ENCODE data around the gene RAB11A. TPM values are rescaled to one million over a fixed set of nuclear protein-coding genes. Genes with fewer than 3 reads are reported as not detected.

The RAB11A gene
- total RNA-seq, 2 donors from 2014 or later: 178 to 223 TPM

DNA sequence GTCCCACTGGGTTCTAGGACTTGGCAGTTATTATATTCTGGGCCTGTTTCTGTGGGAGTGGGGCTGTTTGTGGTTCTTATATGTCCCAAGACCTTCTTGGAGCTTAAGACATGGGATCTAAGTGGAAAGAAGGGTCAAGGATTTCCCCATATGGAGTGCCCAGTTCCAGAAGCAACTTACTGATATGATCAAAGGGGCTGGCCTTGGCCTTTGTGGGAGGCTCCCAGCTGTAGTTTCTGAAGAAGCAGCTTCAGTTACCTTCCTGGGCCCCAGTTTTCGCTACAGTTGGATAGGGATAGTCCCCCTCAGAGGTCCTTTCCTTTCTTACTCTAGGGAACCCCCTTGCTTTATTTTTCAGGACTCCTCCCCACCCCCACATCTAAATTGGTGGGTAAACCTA lies 56.0 kb downstream of the RAB11A start:
- Histone ChIP-seq H3K4me3 (no peak overlapping the region), H3K36me3 (no peaks in the 10 kb centered on the region), H3K9me3 (no peaks in the 10 kb centered on the region), H3K27me3 (replicated peaks; ENCODE audit: insufficient read depth) (no peaks in the 10 kb centered on the region), H3K27ac (no peak overlapping the region), H3K4me1 (replicated peaks) (no peaks in the 10 kb centered on the region)
- TF ChIP-seq, protein P1, sequence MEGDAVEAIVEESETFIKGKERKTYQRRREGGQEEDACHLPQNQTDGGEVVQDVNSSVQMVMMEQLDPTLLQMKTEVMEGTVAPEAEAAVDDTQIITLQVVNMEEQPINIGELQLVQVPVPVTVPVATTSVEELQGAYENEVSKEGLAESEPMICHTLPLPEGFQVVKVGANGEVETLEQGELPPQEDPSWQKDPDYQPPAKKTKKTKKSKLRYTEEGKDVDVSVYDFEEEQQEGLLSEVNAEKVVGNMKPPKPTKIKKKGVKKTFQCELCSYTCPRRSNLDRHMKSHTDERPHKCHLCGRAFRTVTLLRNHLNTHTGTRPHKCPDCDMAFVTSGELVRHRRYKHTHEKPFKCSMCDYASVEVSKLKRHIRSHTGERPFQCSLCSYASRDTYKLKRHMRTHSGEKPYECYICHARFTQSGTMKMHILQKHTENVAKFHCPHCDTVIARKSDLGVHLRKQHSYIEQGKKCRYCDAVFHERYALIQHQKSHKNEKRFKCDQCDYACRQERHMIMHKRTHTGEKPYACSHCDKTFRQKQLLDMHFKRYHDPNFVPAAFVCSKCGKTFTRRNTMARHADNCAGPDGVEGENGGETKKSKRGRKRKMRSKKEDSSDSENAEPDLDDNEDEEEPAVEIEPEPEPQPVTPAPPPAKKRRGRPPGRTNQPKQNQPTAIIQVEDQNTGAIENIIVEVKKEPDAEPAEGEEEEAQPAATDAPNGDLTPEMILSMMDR (IDR thresholded peaks at IDR 0.05): no peak
- TF ChIP-seq POLR2A (IDR thresholded peaks at IDR 0.05) (no peak), POLR2AphosphoS5 (IDR thresholded peaks at IDR 0.05) (no peak)
- no peak for DNase-seq (ENCODE audit: low spot score)
- intact Hi-C loops (cut with DNase I): no loop called here
- 76% methylated on average over 1 of the region's 1 CpG for WGBS

DNA sequence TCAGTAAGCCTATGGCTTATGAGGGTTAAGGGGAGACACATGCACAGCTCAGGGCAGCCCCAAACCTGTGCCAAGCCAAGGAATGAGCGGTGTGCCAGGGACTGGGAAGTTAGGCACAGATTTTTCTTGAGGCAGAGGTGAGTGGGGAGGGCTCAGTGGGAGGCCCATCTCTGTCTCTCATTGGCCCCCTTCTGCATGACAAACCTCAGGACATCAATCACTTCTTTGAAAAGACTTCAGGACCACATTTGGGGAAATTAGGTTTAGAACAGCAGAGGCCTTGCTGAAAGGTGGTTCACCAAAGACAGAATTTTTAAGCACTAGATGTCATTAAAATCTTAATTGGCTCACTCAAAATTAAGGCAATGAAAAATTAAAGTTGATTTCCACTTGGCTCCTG lies 57.2 kb downstream of the RAB11A start:
- TF ChIP-seq POLR2AphosphoS5 (IDR thresholded peaks at IDR 0.05): no peak
- TF ChIP-seq POLR2A (IDR thresholded peaks at IDR 0.05): no peak
- TF ChIP-seq, protein P1 (IDR thresholded peaks at IDR 0.05): no peak

DNA sequence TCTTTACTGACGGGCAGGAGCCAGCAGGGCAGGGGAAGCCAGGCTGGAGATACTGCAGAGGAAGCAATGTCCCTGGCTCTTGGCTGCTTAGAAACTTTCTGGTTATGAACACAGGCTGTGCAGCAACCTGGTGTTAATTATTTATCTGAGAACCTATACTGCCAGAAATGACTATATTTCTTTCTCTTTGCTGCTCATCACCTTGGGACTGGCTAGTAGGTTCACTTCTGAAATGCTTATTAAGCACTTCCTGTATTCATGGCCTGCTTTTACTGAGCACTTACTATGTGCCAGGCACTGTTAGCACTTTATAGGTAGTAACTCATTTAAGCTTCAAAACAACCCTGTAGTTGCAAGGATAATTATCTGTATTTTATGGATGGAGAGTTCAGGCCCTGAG lies 57.6 kb downstream of the RAB11A start:
- no peak for DNase-seq (ENCODE audit: low spot score)
- H3K4me3 ChIP-seq: no peak overlapping the region
- H3K27me3 ChIP-seq (replicated peaks; ENCODE audit: insufficient read depth): no peaks in the 10 kb centered on the region
- no peaks in the 10 kb centered on the region for H3K4me1 ChIP-seq (replicated peaks)
- 96% methylated on average over 1 of the region's 1 CpG for whole genome bisulfite sequencing
- H3K27ac ChIP-seq: no peak overlapping the region
- no peaks in the 10 kb centered on the region for H3K9me3 ChIP-seq
- no peaks in the 10 kb centered on the region for H3K36me3 ChIP-seq
- TF ChIP-seq, protein P1 (IDR thresholded peaks at IDR 0.05): no peak
- no peak for TF ChIP-seq POLR2AphosphoS5 (IDR thresholded peaks at IDR 0.05)
- TF ChIP-seq POLR2A (IDR thresholded peaks at IDR 0.05): no peak
- intact Hi-C loops (cut with DNase I): no loop called here

More for the DNA sequence above, 57.2 kb downstream of the RAB11A start:
- H3K9me3 ChIP-seq: no peaks in the 10 kb centered on the region
- no peaks in the 10 kb centered on the region for H3K36me3 ChIP-seq
- H3K4me1 ChIP-seq (replicated peaks): no peaks in the 10 kb centered on the region
- H3K27me3 ChIP-seq (replicated peaks; ENCODE audit: insufficient read depth): no peaks in the 10 kb centered on the region
- DNase-seq (ENCODE audit: low spot score): no peak
- WGBS: 96% methylated on average over 1 of the region's 1 CpG
- H3K27ac ChIP-seq: no peak overlapping the region
- no peak overlapping the region for H3K4me3 ChIP-seq
- intact Hi-C loops (cut with DNase I): no loop called here

DNA sequence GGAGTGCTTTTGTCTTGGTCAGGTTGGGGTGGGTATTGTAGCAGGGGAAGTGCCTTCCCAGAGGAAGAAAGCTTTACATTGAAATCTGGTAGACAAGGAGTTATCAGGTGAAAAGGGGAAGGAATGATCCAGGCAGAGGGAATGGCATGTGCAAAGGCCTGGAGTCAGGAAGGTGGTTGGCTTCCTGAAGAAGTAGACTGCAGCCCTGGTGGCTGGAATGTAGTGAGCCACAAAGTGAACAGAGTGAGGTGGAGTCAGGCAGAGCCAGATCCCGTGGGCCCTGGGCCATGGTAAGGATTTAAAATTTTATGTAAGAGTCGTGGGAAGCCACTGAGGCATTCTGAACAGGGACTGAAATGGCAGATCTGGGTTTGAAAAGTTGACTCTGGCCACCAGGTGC lies 58.3 kb downstream of the RAB11A start:
- no peak for TF ChIP-seq POLR2AphosphoS5 (IDR thresholded peaks at IDR 0.05)
- no peak for TF ChIP-seq POLR2A (IDR thresholded peaks at IDR 0.05)
- TF ChIP-seq, protein P1 (IDR thresholded peaks at IDR 0.05): no peak
- Histone ChIP-seq H3K27me3 (replicated peaks; ENCODE audit: insufficient read depth) (no peaks in the 10 kb centered on the region), H3K9me3 (no peaks in the 10 kb centered on the region), H3K4me1 (replicated peaks) (no peaks in the 10 kb centered on the region), H3K27ac (no peak overlapping the region), H3K36me3 (no peaks in the 10 kb centered on the region), H3K4me3 (no peak overlapping the region)
- WGBS: 51% methylated on average over 2 of the region's 2 CpGs
- intact Hi-C loops (cut with DNase I): no loop called here
- DNase-seq (ENCODE audit: low spot score): no peak

DNA sequence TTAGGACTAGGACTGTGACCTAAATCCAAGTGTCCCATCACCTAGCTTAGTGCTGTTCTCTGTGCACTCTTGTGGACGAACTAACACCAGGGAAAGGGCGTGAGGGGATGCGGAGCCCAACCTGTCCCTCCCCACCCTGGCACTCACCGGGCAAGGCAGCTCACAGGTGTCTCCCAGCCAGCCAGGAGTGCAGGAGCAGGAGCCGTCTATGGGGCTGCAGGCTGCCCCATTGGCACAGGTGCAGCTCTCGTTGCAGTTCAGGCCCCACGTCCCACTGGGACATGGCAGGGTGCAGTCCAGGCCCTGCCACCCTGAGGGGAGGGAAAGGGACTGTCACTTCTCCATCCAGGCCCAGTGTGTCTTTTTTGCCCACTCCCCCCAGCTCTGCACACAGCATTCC lies 60.3 kb downstream of the RAB11A start:
- intact Hi-C loops (cut with DNase I): no loop called here
- TF ChIP-seq POLR2A (IDR thresholded peaks at IDR 0.05): no peak
- TF ChIP-seq, protein P1 (IDR thresholded peaks at IDR 0.05): no peak
- no peak for TF ChIP-seq POLR2AphosphoS5 (IDR thresholded peaks at IDR 0.05)
- Histone ChIP-seq H3K4me3 (no peak overlapping the region), H3K9me3 (no peaks in the 10 kb centered on the region), H3K36me3 (no peaks in the 10 kb centered on the region), H3K4me1 (replicated peaks) (no peaks in the 10 kb centered on the region), H3K27me3 (replicated peaks; ENCODE audit: insufficient read depth) (no peaks in the 10 kb centered on the region), H3K27ac (no peak overlapping the region)
- 66% methylated on average over 7 of the region's 7 CpGs for WGBS
- DNase-seq (ENCODE audit: low spot score): no peak

Data from prostate gland (tissue), 2 donors.